Lower lobe of right lung (tissue), 2 donors: ENCODE measurements around the gene CEACAM8. TPM values are rescaled to one million over a fixed set of nuclear protein-coding genes. Genes with fewer than 3 reads are reported as not detected.
A peak's percentile ranks its signal among the peaks of the same experiment; 100 is the strongest.
"Not testable (repeated sequence)": the region's sequence is repeated elsewhere in the genome, so short reads cannot be mapped to it uniquely, and the experiment has no call there.

Experiments used
- ATAC-seq, 2 donors: fragments of 200-7000 bp; cut with Tn5 transposase; one replicate each; pipeline ENCODE4 v1.9.1; 2020 to 2022; ENCODE audit warnings: mild to moderate bottlenecking in 2 of 2, moderate library complexity in 2 of 2
- DNase-seq: peaks from one replicate; pipeline ENCODE4 v3.0.0-alpha.2; 2020
- H3K27ac ChIP-seq: fragments of 200-600 bp; one replicate; pipeline ENCODE4 v1.8.0; 2022
- H3K27me3 ChIP-seq: fragments of 200-600 bp; one replicate; pipeline ENCODE4 v1.8.0; 2022; ENCODE audit warnings: low read depth
- H3K36me3 ChIP-seq: fragments of 200-600 bp; one replicate; pipeline ENCODE4 v1.8.0; 2022; ENCODE audit warnings: mild to moderate bottlenecking
- H3K4me1 ChIP-seq: fragments of 200-600 bp; one replicate; pipeline ENCODE4 v1.8.0; 2022
- H3K4me3 ChIP-seq: fragments of 200-600 bp; one replicate; pipeline ENCODE4 v1.8.0; 2022; ENCODE audit warnings: mild to moderate bottlenecking
- H3K9me3 ChIP-seq: fragments of 200-600 bp; one replicate; pipeline ENCODE4 v1.8.0; 2022
- intact Hi-C: fragments of 100-400 bp; cut with DNase I; formaldehyde crosslinking; loops from one replicate; pipeline ENCODE4 v1.11.0; 2022
- long read RNA-seq: library from polyadenylated mRNA; unstranded; transcript quantifications from one replicate; pipeline ENCODE4 v2.0.0, GENCODE V29; 2021
- total RNA-seq: library from RNA; stranded (reverse); fragmentation: NEBNext Ultra II Directional; extraction: Animal tissue kit (Norgen Biotek cat#: 25700); gene quantifications from one replicate; pipeline ENCODE4 v1.2.1, GENCODE V29; 2021
- TF ChIP-seq, protein P1 (sequence below): fragments of 200-600 bp; IDR thresholded peaks from one replicate; pipeline ENCODE4 v1.8.0; 2022; ENCODE audit warnings: antibody characterized with exemption, mild to moderate bottlenecking
- donor health status: DM: no; HTN: yes; CAD: no; lungs with severe emphysema.

The CEACAM8 gene
- total RNA-seq = 0.53 TPM
- long read RNA-seq = 0 reads

DNA sequence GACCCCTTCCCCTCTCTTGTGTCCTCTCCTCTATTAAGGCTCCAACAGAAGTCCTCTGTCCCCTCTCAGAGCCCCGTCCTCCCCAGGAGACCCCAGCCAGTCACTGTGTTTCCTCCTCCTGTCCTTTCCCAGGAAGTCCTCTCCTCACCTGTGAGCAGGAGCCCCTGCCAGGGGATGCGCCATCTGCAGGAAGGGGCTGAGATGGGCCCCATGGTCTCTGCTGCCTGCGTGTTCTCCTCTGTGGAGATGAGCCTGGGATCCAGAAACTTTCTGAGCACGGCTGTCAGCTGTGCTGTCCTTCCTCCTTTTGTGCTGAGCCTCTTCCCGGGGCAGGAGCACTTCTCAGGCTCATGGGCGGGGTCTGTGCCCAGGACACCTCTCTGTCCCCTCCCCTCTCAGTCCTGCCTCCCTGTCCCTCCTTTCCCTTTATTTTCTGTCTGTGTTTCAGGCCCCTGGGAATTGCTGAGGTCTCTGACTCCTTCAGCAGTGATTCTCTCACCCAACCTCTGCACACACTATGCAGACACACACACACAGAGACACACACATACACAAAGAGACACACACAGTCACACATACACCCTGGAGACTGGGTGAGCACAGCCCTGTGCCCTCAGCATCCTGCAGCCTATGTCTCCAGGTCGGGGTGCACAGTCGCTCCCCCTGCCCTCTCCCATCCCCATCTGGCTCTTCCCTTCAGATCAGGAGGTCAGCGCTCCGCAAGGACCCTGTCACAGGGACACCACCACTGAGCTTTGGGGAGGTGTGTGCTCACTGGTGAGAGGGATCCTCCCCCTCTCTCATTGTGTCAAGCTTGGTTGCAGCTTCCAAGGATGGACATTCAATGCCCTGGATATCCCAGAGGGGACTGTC lies at the start of gene CEACAM8:
Gene CEACAM8 (minus strand): TSS at position 308 of the 873 bp plus-strand sequence. CDS start 96 bp downstream, at position 212.
- TF ChIP-seq, protein P1, sequence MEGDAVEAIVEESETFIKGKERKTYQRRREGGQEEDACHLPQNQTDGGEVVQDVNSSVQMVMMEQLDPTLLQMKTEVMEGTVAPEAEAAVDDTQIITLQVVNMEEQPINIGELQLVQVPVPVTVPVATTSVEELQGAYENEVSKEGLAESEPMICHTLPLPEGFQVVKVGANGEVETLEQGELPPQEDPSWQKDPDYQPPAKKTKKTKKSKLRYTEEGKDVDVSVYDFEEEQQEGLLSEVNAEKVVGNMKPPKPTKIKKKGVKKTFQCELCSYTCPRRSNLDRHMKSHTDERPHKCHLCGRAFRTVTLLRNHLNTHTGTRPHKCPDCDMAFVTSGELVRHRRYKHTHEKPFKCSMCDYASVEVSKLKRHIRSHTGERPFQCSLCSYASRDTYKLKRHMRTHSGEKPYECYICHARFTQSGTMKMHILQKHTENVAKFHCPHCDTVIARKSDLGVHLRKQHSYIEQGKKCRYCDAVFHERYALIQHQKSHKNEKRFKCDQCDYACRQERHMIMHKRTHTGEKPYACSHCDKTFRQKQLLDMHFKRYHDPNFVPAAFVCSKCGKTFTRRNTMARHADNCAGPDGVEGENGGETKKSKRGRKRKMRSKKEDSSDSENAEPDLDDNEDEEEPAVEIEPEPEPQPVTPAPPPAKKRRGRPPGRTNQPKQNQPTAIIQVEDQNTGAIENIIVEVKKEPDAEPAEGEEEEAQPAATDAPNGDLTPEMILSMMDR = no peak
- Histone ChIP-seq H3K27me3 (no peaks in the 10 kb centered on the region), H3K4me3 (no peak within 1 kb of the TSS), H3K27ac (no peak within 1 kb of the TSS), H3K36me3 (no peaks in the 10 kb centered on the region), H3K9me3 (no peaks in the 10 kb centered on the region), H3K4me1 (no peaks in the 10 kb centered on the region)
- peak in 1 of 2 donors; percentile 13 for ATAC-seq
- DNase-seq = no peak
- intact Hi-C loops = no loop called here

GRCh38 chr19:42639324-42640092 lies 44.8 kb upstream of the CEACAM8 start:
- ATAC-seq, DNase-seq, H3K27ac ChIP-seq, H3K36me3 ChIP-seq, H3K27me3 ChIP-seq, H3K4me3 ChIP-seq, H3K4me1 ChIP-seq, H3K9me3 ChIP-seq, intact Hi-C loops: not testable (repeated sequence)

DNA sequence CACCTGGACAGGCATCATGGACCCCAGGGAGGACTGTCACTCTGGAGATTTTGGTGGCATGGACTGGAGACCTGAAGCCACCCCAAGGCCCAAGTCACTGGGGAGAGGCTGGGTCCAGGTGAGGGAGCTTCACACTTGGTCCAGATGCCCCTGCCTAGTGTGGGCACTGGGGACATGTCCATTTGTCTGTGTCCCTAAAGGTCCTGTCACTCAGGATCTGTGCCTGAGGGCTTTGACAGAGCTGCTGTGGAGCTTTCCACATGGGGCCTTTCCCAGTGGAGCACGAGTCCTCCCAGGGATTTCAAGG lies 40.5 kb upstream of the CEACAM8 start:
- ATAC-seq (peak in 1 of 2 donors; percentile 9), DNase-seq (no peak)
- no peaks in the 10 kb centered on the region for H3K9me3 ChIP-seq
- intact Hi-C loops = no loop called here
- no peaks in the 10 kb centered on the region for H3K4me1 ChIP-seq
- TF ChIP-seq, protein P1 = no peak
- no peak overlapping the region for H3K4me3 ChIP-seq
- H3K27me3 ChIP-seq = peaks cover 5% of the 10 kb centered on the region
- H3K36me3 ChIP-seq = no peaks in the 10 kb centered on the region
- no peak overlapping the region for H3K27ac ChIP-seq

DNA sequence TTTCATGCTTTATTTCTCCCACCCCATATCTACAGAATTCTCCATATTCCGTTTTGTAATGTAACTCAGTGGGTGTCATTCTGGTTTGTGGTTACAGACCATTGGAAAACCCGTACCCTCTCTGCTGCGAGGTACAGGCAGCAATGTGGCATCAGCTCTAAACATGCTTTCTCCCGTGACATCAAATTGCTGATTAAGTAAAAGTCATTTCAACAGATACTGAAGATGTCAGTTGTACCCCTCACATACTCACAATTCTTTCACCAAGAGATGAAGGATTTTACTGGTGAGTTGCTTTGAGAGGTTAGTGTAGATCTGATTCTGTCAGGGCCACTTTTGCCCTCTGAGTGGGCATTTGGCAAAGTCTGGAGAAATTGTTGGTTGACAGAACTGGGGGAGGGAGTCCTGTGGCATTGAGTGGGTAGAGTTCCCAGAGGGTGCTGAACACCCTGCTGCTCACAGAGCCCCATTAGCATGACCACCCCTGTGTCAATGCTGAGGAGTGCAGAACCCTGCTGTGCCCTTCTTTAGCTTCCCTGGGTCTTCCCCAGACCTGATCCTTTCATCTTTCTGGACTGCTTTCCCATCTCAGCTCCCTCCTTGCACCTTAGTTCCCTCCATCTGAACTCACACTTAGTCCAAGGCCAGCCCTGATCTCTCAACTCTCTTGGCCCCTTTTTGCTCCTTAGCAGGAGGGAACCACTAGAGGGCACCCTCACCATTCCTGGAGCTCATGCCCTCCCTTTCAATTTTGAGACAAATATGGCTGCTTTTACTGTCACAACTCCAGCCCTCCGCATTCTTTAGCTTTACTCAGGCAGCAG lies 39.9 kb upstream of the CEACAM8 start:
- Histone ChIP-seq H3K27ac (no peak overlapping the region), H3K4me3 (no peak overlapping the region), H3K9me3 (no peaks in the 10 kb centered on the region), H3K36me3 (no peaks in the 10 kb centered on the region), H3K4me1 (no peaks in the 10 kb centered on the region), H3K27me3 (peaks cover 5% of the 10 kb centered on the region)
- intact Hi-C loops = no loop called here
- ATAC-seq (peak in 1 of 2 donors; percentile 64), DNase-seq (no peak)
- TF ChIP-seq, protein P1 = peak; percentile 56

GRCh38 chr19:42629191-42629590 lies 34.5 kb upstream of the CEACAM8 start:
- ATAC-seq (no peak), DNase-seq (no peak)
- intact Hi-C loops = no loop called here
- Histone ChIP-seq H3K4me3 (no peak overlapping the region), H3K4me1 (no peaks in the 10 kb centered on the region), H3K27me3 (no peaks in the 10 kb centered on the region), H3K36me3 (no peaks in the 10 kb centered on the region), H3K9me3 (no peaks in the 10 kb centered on the region), H3K27ac (no peak overlapping the region)
- TF ChIP-seq, protein P1 = no peak
